K562 (cell line): ENCODE measurements around the gene B3GAT3. TPM values are rescaled to one million over a fixed set of nuclear protein-coding genes. Genes with fewer than 3 reads are reported as not detected.

ENCODE experiments used
- ARID1B ChIP-seq: fragments of 450-650 bp; IDR thresholded peaks from 2 replicates; pipeline ENCODE4 v1.6.1; 2016; ENCODE audit warnings: antibody characterized with exemption, mild to moderate bottlenecking, inconsistent platforms
- CCNT2 ChIP-seq: IDR thresholded peaks from 2 replicates; pipeline ENCODE4 v1.6.1; 2011; ENCODE audit warnings: borderline replicate concordance, low read depth, mild to moderate bottlenecking, moderate library complexity, mixed read lengths, low read length; ENCODE audit not compliant: insufficient read length; ENCODE audit errors: extremely low read depth
- EP300 ChIP-seq: IDR thresholded peaks from 2 replicates; pipeline ENCODE4 v1.6.1; 2012; ENCODE audit warnings: low read length, improper control_type of control experiment
- EP400 ChIP-seq: fragments of 450-650 bp; IDR thresholded peaks from 2 replicates; pipeline ENCODE4 v1.6.1; 2017; ENCODE audit warnings: antibody characterized with exemption, mild to moderate bottlenecking, moderate library complexity
- HIVEP1 ChIP-seq: fragments of 250-450 bp; sonication (Bioruptor Pico); IDR thresholded peaks from 2 replicates; pipeline ENCODE4 v1.4.0; 2020; ENCODE audit warnings: mild to moderate bottlenecking
- MBD2 ChIP-seq: sonication (generic); IDR thresholded peaks from 2 replicates; pipeline ENCODE4 v1.6.1; 2016; ENCODE audit warnings: low read depth, borderline replicate concordance
- MEF2D ChIP-seq: conservative IDR thresholded peaks from 2 replicates; pipeline ENCODE4 v1.6.1; 2016; ENCODE audit warnings: low read depth, missing genetic modification characterization, missing compliant biosample characterization
- MNT ChIP-seq, 2 experiments: fragments of 450-650 bp; conservative IDR thresholded peaks; 2 replicates each; pipeline ENCODE4 v1.6.1; 2017; ENCODE audit warnings: mild to moderate bottlenecking in 2 of 2, moderate library complexity in 2 of 2
- MXI1 ChIP-seq: IDR thresholded peaks from 2 replicates; pipeline ENCODE4 v1.6.1; 2011; ENCODE audit warnings: low read depth, mild to moderate bottlenecking, improper control_type of control experiment, low read length
- NFE2 ChIP-seq: IDR thresholded peaks from 2 replicates; pipeline ENCODE4 v1.6.1; 2014; ENCODE audit warnings: antibody characterized with exemption, low read depth
- PBX2 ChIP-seq, 2 experiments: IDR thresholded peaks in 1 of 2; conservative IDR thresholded peaks in 1 of 2; 2 replicates each; pipeline ENCODE4 v1.6.1; 2016; ENCODE audit warnings: low read depth in 2 of 2, mild to moderate bottlenecking in 1 of 2, missing compliant biosample characterization in 1 of 2, missing genetic modification characterization in 1 of 2, moderate library complexity in 1 of 2
- SOX6 ChIP-seq: fragments of 450-650 bp; IDR thresholded peaks from 2 replicates; pipeline ENCODE4 v1.6.1; 2014; ENCODE audit warnings: mild to moderate bottlenecking
- ZBTB11 ChIP-seq, 3 experiments: fragments of 200-800 bp in 1 of 3; fragments of 250-450 bp in 1 of 3; fragments of 450-650 bp in 1 of 3; sonication (Bioruptor Pico) in 1 of 3; sonication (Bioruptor generic) in 1 of 3; formaldehyde crosslinking in 1 of 3; IDR thresholded peaks; 2 replicates each; pipeline versions ENCODE4 v1.6.1 to v1.8.0; 2016 to 2022; ENCODE audit warnings: mild to moderate bottlenecking in 2 of 3, missing genetic modification characterization in 2 of 3, missing compliant biosample characterization in 1 of 3, moderate library complexity in 1 of 3
- ZBTB9 ChIP-seq: fragments of 450-650 bp; formaldehyde crosslinking; IDR thresholded peaks from 2 replicates; pipeline ENCODE4 v1.4.0; 2020; ENCODE audit warnings: mild to moderate bottlenecking, moderate library complexity
- polyA plus RNA-seq, 8 experiments: library from polyadenylated mRNA; depleted of rRNA in 4 of 8; stranded (reverse) in 5 of 8; unstranded in 3 of 8; fragments of >200 nt; fragmentation: Nextera tagmentation in 2 of 8; fragmentation: Illumina TruSeq in 1 of 8; extraction: Ambion mirVana in 2 of 8; extraction: Trizol in 1 of 8; gene quantifications; 2 replicates each; pipeline versions ENCODE4 v1.2.1 to v1.2.3, GENCODE V29; 2011 to 2014; ENCODE audit warnings: inconsistent platforms in 1 of 8, missing spikeins in 1 of 8
- total RNA-seq, 7 experiments: library from RNA; depleted of rRNA in 6 of 7; stranded (reverse); fragments of >200 nt in 6 of 7; fragmentation: Illumina TruSeq in 2 of 7; extraction: Trizol in 2 of 7; gene quantifications; 2 replicates each; pipeline versions ENCODE4 v1.2.1 to v1.2.3, GENCODE V29; 2011 to 2021; ENCODE audit warnings: low replicate concordance in 1 of 7

The B3GAT3 gene
- total and polyA plus RNA-seq, 9 of the 15 experiments (the other 6 are each of a cell fraction or from before 2014, with no cell fraction given), result 0.30 to 64.0 (median 21.4) TPM

GRCh38 chr11:62645946-62646824, 24.4 kb upstream of the B3GAT3 start, which contains the start of gene GANAB (continued):
- peak in 1 of 3 experiments; percentile 76; a peak in 2 of 6 replicates for TF ChIP-seq ZBTB11 (CRISPR knock-in tag; IDR thresholded peaks at IDR 0.05)
- peak; percentile 88 for TF ChIP-seq EP400
- TF ChIP-seq HIVEP1 (CRISPR knock-in tag), result 0 out of 2 replicates have a peak, but pooled peaks have one; percentile 24
- TF ChIP-seq SOX6, result no peak
- TF ChIP-seq MNT (conservative IDR thresholded peaks at IDR 0.05), result peak; percentile 45 to 75; a peak in 3 of 4 replicates
- 0 out of 2 replicates have a peak, but pooled peaks have one; percentile 18 for TF ChIP-seq ARID1B
- TF ChIP-seq EP300, result peak; percentile 12; the same call in 1 of the 2 replicates
- TF ChIP-seq MXI1, result 0 out of 2 replicates have a peak, but pooled peaks have one; percentile 67
- TF ChIP-seq CCNT2, result peak; percentile 67
- 0 out of 2 replicates have a peak, but pooled peaks have one; percentile 16 for TF ChIP-seq PBX2 (CRISPR knock-in tag; IDR thresholded peaks at IDR 0.05; ENCODE audit: low read depth)
- TF ChIP-seq PBX2 (tag; conservative IDR thresholded peaks at IDR 0.05; ENCODE audit: low read depth), result no peak
- peak; percentile 81 for TF ChIP-seq ZBTB9 (CRISPR knock-in tag)
- TF ChIP-seq MBD2, result peak; percentile 47; the same call in 1 of the 2 replicates
- no peak for TF ChIP-seq NFE2
- TF ChIP-seq MEF2D (tag), result no peak; the same call in 1 of the 2 replicates
